ENCODE results near the gene FFAR1.

FFAR1 gene

DNA sequence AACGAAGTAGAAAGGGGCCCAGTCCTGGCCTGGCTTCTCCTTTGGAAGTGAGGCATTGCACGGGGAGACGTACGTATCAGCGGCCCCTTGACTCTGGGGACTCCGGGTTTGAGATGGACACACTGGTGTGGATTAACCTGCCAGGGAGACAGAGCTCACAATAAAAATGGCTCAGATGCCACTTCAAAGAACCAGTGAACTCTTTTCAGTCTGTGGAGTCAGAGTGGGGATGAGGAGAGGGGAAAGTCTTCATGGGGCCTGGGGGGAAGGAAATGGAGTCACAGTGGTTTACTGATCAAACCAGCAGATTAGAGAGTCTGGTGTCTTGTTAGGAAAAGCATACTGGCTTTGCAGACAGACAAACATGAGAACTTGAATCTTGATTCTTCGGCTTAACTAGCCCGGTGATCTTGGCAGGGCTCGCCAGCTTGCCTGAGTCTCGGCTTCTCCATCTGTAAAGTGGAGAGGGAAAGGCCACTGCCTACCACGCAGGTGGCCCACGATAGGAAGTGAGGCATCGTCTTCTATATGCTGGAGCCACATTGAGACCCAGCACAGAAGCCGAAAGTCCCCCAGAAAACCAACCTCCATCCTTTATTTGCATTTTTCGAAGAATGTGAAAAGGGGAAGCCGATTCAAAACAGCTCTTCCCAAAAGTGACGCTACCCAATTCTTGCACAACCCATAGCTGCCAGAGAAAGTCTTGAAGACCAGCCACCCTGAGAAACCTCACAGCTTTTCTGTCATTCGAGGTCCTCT lies at the start of gene FFAR1:
Gene FFAR1, plus strand, starts transcription at position 732 of the 759 bp plus-strand sequence. CDS start 3,650 bp downstream, outside the sequence.
- no peak for TF ChIP-seq GATA1 (IDR thresholded peaks at IDR 0.05; ENCODE audit: low read depth, low read length)
- TF ChIP-seq POLR2A (IDR thresholded peaks at IDR 0.05; ENCODE audit: low read length) = no peak
- DNase-seq = no peak

DNA sequence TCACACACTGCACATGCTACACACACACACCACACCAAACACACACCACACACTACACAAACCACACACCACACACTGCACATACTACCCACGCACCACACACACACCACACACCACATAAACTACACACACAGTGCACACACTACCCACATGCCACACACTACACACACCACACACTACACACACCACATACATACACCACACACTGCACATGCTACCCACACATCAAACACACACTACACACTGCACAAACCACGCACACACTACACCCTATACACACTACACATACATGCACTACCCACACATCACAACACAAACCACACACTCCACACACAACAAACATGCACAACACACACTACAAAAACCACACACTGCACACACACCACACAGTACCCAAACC lies 49.8 kb upstream of the FFAR1 start:
- no peak for DNase-seq
- no peak for TF ChIP-seq POLR2A (IDR thresholded peaks at IDR 0.05; ENCODE audit: low read length)
- no peak for TF ChIP-seq GATA1 (IDR thresholded peaks at IDR 0.05; ENCODE audit: low read depth, low read length)

DNA sequence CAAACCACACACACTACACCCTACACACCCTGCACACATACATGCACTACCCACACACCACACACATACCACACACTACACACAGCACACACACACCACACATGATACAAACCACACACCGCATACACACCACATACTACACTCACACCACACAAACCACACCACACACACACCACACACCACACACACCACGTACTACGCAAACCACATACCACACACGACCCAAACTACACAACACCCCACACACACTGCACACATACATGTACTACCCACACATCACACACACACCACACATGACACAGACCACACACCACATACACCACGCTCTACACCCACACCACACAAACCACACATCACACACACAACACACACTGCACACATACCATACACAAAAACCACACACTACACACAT lies 49.1 kb upstream of the FFAR1 start:
- no peak for TF ChIP-seq GATA1 (IDR thresholded peaks at IDR 0.05; ENCODE audit: low read depth, low read length)
- no peak for DNase-seq

DNA sequence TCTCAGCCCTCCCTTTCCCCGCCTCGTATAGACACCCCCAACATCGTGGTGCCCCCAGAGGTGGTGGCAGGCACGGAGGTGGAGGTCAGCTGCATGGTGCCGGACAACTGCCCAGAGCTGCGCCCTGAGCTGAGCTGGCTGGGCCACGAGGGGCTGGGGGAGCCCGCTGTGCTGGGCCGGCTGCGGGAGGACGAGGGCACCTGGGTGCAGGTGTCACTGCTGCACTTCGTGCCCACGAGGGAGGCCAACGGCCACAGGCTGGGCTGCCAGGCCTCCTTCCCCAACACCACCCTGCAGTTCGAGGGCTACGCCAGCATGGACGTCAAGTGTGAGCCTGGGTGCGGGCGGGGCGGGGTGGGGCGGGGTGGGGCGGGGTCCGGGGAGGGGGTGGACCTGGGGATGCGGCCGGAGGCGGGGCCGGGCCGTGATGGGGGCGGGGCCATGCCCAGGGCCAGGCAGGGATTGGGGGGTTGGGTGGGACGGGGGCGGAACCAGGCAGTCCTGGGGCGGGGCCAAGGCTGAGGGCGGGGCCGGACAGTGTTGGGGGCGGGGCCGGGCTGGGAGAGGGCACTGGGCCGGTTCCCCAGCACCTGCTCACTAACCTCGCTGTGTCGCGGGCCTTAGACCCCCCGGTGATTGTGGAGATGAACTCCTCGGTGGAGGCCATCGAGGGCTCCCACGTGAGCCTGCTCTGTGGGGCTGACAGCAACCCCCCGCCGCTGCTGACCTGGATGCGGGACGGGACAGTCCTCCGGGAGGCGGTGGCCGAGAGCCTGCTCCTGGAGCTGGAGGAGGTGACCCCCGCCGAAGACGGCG lies 48.0 kb upstream of the FFAR1 start:
- TF ChIP-seq GATA1 (IDR thresholded peaks at IDR 0.05; ENCODE audit: low read depth, low read length) = no peak
- TF ChIP-seq POLR2A (IDR thresholded peaks at IDR 0.05; ENCODE audit: low read length) = no peak
- DNase-seq = peak in 1 of 2 experiments; percentile 30

DNA sequence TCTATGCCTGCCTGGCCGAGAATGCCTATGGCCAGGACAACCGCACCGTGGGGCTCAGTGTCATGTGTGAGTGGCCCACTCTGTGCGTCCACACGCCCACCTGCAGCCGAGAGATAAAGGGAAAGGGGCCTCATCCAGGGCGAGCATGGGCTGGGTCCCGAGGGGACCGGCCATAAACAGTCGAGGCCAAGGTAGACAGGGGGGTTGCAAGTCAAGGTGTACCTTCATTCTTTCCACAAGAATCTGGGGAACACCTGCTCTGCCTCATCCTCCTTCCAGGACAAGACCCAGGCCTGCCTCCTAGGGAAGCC lies 47.4 kb upstream of the FFAR1 start:
- no peak for DNase-seq
- TF ChIP-seq POLR2A (IDR thresholded peaks at IDR 0.05; ENCODE audit: low read length) (no peak), GATA1 (IDR thresholded peaks at IDR 0.05; ENCODE audit: low read depth, low read length) (no peak)

- TF ChIP-seq POLR2A (IDR thresholded peaks at IDR 0.05; ENCODE audit: low read length) (no peak), GATA1 (IDR thresholded peaks at IDR 0.05; ENCODE audit: low read depth, low read length) (no peak)
- no peak for DNase-seq
Measured at GRCh38 chr19:35301961-35302360, 45.7 kb upstream of the FFAR1 start.

- no peak for DNase-seq
- TF ChIP-seq POLR2A (IDR thresholded peaks at IDR 0.05; ENCODE audit: low read length) (no peak), GATA1 (IDR thresholded peaks at IDR 0.05; ENCODE audit: low read depth, low read length) (no peak)
Measured at GRCh38 chr19:35302446-35302845, 45.3 kb upstream of the FFAR1 start.

DNA sequence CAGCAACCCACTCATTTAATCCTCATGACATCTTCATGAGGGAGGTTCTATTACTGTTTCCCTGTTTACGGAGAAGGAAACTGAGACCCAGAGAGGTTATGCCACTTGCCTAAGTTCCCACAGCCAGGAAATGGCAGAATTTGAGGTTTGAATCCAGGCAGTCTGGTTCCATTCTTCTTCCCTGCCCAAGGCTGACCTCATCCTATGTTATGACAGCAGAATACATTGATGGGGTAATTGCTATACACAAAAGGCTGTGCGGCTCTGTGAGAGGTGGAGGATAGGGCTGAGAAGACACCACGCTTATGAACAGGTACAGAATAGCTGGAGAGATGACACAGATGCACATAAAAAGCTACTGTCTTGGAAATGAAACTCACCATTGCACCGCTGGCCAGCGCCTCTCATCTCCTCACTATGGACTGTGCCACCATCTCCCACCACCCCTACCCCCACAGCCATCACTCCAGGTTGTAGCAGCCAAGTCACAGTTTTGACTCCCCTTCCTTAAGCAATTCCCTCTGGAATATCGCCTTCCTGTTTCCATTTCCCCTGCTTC lies 44.3 kb upstream of the FFAR1 start:
- TF ChIP-seq GATA1 (IDR thresholded peaks at IDR 0.05; ENCODE audit: low read depth, low read length) (no peak), POLR2A (IDR thresholded peaks at IDR 0.05; ENCODE audit: low read length) (no peak)
- DNase-seq = no peak

DNA sequence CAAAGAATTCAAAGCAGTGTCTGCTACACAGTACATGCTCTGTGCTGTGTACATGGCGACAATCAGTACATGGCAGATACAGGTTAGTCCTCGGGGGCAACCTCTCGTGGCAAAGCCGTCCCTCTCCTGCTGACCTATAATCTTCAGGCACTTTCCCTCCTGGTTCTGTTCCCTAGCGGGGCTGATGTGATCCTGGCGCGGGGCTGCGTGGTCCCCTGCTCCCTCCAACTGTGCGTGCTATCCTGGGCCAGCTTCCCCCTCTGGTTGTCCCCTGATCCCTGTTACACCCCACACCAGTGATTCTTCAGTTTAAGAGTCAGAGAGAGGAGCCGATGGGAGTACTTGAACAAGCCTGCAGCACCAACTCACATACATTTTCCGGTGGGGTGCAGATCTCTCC lies 43.7 kb upstream of the FFAR1 start:
- TF ChIP-seq POLR2A (IDR thresholded peaks at IDR 0.05; ENCODE audit: low read length) = no peak
- no peak for TF ChIP-seq GATA1 (IDR thresholded peaks at IDR 0.05; ENCODE audit: low read depth, low read length)
- no peak for DNase-seq

- TF ChIP-seq POLR2A (IDR thresholded peaks at IDR 0.05; ENCODE audit: low read length) = no peak
- TF ChIP-seq GATA1 (IDR thresholded peaks at IDR 0.05; ENCODE audit: low read depth, low read length) = no peak
- no peak for DNase-seq
Measured at GRCh38 chr19:35305181-35305580, 42.5 kb upstream of the FFAR1 start.

- TF ChIP-seq POLR2A (IDR thresholded peaks at IDR 0.05; ENCODE audit: low read length) (no peak), GATA1 (IDR thresholded peaks at IDR 0.05; ENCODE audit: low read depth, low read length) (no peak)
- DNase-seq = no peak
Measured at GRCh38 chr19:35306473-35307246, 41.0 kb upstream of the FFAR1 start.

DNA sequence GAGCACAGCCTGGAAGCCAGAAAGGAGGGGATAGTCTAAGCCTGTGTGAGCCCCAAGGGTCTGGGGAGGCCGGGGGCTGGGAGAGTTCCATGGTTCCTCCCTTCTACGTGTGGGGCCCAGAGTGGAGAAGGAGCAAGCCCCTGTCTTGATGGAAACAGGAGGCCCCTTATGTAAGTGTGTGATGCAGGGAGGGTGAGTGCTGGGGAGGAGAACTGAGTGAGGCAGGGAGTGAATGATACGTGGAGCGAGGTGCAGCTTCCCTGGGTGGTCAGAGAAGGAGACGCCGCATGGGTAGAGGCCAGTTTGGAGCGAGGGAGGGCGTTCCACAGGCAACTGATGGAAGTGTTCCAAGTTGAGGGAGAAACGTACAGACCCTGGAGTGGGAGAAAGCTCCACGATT lies 39.8 kb upstream of the FFAR1 start:
- no peak for TF ChIP-seq POLR2A (IDR thresholded peaks at IDR 0.05; ENCODE audit: low read length)
- DNase-seq = no peak

- DNase-seq = no peak
- no peak for TF ChIP-seq POLR2A (IDR thresholded peaks at IDR 0.05; ENCODE audit: low read length)
- no peak for TF ChIP-seq GATA1 (IDR thresholded peaks at IDR 0.05; ENCODE audit: low read depth, low read length)
Measured at GRCh38 chr19:35308910-35309309, 38.8 kb upstream of the FFAR1 start.

Data from erythroblast (primary cell).